ENCODE measurements around the gene ASB15. TPM values are rescaled to one million over a fixed set of nuclear protein-coding genes. Genes with fewer than 3 reads are reported as not detected.
A peak's percentile ranks its signal among the peaks of the same experiment; 100 is the strongest.
"Not testable (repeated sequence)": the region's sequence is repeated elsewhere in the genome, so short reads cannot be mapped to it uniquely, and the experiment has no call there.

The ASB15 gene
- not detected for total RNA-seq

DNA sequence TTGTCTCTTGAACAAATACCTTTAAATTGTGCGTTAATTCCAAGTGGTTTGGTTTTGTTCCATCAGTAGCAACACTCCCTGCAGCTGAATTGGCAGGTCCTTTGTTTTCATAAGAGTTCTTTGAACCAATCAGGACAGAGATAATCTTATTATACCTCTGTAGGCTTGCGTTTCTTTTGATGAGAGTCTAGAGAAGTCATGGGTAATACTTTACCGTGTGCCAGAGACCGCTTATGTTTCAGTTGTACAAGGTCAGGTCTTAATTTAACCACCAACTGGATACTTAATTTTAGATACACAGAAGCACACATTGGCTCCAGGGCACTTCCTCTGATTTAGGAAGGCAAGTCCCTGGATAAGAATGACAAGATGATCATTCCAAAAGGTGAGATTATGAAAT is at the start of gene ASB15:
Gene ASB15 (plus strand): TSS at position 292 of the 400 bp plus-strand sequence. CDS start 12,682 bp downstream, outside the sequence.
- H3K27ac Mint-ChIP-seq: no peak within 1 kb of the TSS
- H3K27me3 Mint-ChIP-seq: peaks cover 17% of the 10 kb centered on the region
- no peaks in the 10 kb centered on the region for H3K9me3 Mint-ChIP-seq
- no peak within 1 kb of the TSS for H3K4me3 Mint-ChIP-seq
- no peaks in the 10 kb centered on the region for H3K4me1 Mint-ChIP-seq
- no peak for ATAC-seq (replicated peaks)
- H3K36me3 Mint-ChIP-seq (ENCODE audit: low read depth): no peaks in the 10 kb centered on the region

DNA sequence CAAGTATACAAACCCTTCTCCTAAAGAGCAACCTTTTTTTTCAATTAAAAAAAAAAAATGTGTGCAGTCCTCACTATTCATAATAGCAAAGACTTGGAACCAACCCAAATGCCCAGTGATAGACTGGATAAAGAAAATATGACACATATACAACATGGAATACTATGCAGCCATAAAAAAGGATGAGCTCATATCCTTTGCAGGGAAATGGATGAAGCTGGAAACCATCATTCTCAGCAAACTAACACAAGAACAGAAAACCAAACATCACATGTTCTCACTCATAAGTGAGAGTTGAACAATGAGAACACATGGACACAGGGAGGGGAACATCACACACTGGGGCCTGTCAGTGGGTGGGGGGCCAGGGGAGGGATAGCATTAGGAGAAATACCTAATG is 49.5 kb upstream of the ASB15 start:
- H3K27me3 Mint-ChIP-seq; H3K27ac Mint-ChIP-seq; H3K9me3 Mint-ChIP-seq; H3K4me3 Mint-ChIP-seq; ATAC-seq (replicated peaks): not testable (repeated sequence)
- Mint-ChIP-seq H3K36me3 (ENCODE audit: low read depth) (peaks cover 61% of the 10 kb centered on the region), H3K4me1 (peaks cover 24% of the 10 kb centered on the region)

DNA sequence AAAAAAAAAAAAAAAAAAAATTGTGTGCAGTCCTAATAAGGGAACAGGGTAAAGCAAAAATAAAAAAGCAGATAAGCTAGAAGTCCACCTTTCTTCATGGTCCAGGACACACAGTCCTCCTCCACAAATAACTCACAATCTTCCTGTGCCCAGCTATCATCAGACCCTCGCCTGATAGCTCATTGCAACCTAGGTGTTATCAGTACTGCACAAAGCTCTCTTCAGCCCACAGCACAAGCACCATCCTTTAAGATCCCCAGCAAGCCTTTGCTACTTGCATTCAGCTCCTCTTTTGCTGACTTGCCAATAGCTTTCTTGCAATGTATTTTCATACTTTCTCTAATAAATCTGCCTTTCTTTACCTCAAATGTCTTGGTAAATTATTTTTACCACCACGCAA is 49.0 kb upstream of the ASB15 start:
- Mint-ChIP-seq H3K27ac (no peak overlapping the region), H3K36me3 (ENCODE audit: low read depth) (peaks cover 56% of the 10 kb centered on the region)

DNA sequence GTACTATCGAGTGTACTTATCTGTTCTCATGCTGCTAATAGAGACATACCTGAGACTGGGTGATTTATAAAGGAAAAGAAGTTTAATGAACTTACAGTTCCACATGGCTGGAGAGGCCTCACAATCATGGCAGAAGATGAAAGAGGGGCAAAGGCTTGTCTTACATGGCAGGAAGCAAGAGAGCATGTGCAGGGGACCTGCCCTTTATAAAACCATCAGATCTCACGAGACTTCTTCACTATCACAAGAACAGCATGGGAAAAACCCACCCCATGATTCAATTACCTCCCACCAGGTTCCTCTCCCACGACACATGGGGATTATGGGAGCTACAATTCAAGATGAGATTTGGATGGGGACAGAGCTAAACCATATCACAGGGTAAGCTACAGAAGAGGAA is 48.5 kb upstream of the ASB15 start:
- Mint-ChIP-seq H3K27ac (no peak overlapping the region), H3K4me3 (no peak overlapping the region), H3K9me3 (peaks cover under 1% of the 10 kb centered on the region), H3K36me3 (ENCODE audit: low read depth) (peaks cover 50% of the 10 kb centered on the region), H3K4me1 (peaks cover 17% of the 10 kb centered on the region), H3K27me3 (no peaks in the 10 kb centered on the region)
- no peak for ATAC-seq (replicated peaks)

More for the DNA sequence above, 49.0 kb upstream of the ASB15 start:
- no peak for ATAC-seq (replicated peaks)
- Mint-ChIP-seq H3K27me3 (no peaks in the 10 kb centered on the region), H3K4me3 (no peak overlapping the region), H3K4me1 (peaks cover 19% of the 10 kb centered on the region), H3K9me3 (no peaks in the 10 kb centered on the region)

DNA sequence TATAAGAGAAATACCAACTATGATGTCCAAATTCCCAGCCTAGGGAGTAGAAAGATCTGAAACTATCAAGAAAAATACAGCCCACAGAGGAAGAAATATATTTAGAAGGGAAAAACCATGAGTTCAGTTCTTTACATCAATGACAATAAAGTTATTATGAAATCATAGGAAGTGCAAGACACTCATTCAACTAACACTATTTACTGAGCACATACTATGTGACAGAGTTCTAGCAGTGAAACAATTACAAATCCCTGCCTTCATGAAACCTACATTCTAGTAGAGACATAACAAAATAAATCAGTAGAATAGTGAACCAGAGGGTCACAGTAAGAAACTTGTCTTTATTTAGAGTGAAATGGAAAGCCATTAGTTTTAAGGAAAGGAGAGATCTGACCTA is 46.1 kb upstream of the ASB15 start:
- Mint-ChIP-seq H3K9me3 (peaks cover 7% of the 10 kb centered on the region), H3K4me3 (no peak overlapping the region), H3K27ac (no peak overlapping the region), H3K4me1 (peaks cover 7% of the 10 kb centered on the region), H3K27me3 (no peaks in the 10 kb centered on the region), H3K36me3 (ENCODE audit: low read depth) (peaks cover 27% of the 10 kb centered on the region)
- no peak for ATAC-seq (replicated peaks)

DNA sequence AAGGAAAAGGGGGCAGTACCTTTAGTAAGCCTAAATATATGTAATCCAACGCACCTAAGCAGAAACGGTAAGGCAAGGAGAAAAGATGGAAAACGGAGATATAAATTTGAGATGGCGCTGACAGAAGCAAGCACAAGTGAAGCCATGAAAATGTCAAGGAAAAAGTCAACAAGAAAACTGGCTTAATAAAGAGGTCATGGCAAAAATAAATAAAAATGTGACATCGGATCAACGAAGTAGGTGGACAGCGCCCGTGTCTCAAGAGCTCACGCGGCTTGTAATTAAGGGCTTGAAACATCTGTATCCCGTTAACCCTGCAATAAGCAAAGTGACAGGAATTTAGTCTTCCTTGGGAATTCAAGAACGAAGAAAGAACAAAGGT is 44.6 kb upstream of the ASB15 start:
- H3K4me3 Mint-ChIP-seq: no peak overlapping the region
- peaks cover 7% of the 10 kb centered on the region for H3K4me1 Mint-ChIP-seq
- H3K9me3 Mint-ChIP-seq: peaks cover 7% of the 10 kb centered on the region

DNA sequence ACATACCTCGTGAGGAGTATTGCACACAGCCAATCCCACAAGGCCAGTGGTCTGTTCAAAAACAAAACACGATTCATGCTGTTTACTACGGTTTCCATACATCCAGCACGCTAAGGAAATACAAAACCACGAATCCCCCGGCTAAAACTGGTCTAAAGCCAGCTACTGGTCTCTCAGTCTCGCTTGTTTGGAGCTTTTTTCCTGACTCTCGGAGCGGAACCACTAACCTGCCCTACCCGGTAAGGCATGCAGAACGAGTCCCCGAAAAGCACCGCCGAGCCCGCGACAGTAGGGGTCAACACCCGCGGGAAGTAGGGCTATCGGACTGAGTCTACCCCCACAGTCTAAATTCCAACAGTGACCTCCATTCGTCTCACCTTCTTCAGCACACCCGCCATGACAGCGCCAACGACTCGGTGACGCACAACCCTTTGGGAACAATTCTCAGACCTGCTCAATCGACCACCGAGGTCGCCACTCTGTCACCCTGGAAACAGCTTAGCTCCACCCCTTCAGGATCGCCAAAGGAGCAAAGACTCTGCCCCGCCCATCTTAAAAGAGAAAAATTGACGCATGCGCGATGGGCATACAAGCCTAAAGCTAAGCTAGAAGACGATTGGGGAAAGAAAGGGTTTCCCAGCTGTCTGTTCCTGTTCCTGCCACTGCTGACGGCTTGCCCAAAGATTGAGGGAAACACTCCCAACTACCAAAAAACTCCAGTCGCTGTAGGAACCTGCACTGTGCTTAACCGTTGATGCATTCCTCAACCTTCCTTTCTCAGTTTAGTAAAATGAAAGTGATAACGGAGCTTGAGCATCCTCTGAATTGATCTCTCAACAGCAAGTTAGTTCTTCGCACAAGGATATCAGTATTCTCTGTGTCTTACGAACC is 44.0 kb upstream of the ASB15 start, which contains the start of gene NDUFA5:
Gene NDUFA5 (minus strand): TSS at position 421 of the 891 bp plus-strand sequence. CDS start 23 bp downstream, at position 398.
- peak; percentile 97 for ATAC-seq (replicated peaks)
- H3K4me1 Mint-ChIP-seq: peaks cover 7% of the 10 kb centered on the region
- peaks cover 7% of the 10 kb centered on the region for H3K9me3 Mint-ChIP-seq
- peaks cover 13% of the 10 kb centered on the region for H3K36me3 Mint-ChIP-seq (ENCODE audit: low read depth)
- no peak within 1 kb of the TSS for H3K27ac Mint-ChIP-seq
- no peak within 1 kb of the TSS for H3K4me3 Mint-ChIP-seq
- peaks cover 3% of the 10 kb centered on the region for H3K27me3 Mint-ChIP-seq

More for the DNA sequence above, 44.6 kb upstream of the ASB15 start:
- Mint-ChIP-seq H3K27me3 (peaks cover 3% of the 10 kb centered on the region), H3K36me3 (ENCODE audit: low read depth) (peaks cover 20% of the 10 kb centered on the region), H3K27ac (no peak overlapping the region)
- ATAC-seq (replicated peaks): no peak

DNA sequence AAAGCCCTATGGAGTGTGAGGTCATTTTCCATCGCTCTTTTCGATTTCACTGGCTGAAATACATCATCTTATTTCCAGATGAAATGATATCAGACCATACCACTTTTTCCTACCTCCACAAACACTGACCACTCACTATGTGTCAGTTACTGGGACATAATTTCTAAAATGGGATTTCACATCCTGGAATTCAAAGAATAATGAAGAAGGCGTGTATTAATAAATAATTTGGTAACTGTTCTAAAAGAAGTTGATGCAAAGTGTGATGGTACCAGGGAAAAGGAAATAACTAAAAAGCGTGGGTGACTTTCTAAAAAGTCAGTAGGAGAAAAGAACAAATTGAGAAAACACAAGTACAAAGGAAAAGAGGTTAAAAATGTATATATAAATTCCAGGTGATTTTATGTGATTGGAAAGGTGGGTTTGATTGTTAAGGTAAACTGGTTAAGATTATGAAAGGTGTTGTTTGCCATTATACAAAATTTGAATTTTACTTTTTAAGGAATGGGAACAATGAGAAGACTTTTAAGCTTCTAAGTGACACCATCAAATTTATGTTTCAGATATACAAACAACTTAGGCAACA is 43.2 kb upstream of the ASB15 start:
- Mint-ChIP-seq H3K27ac (no peak overlapping the region), H3K36me3 (ENCODE audit: low read depth) (peaks cover 6% of the 10 kb centered on the region), H3K27me3 (peaks cover 3% of the 10 kb centered on the region), H3K4me1 (no peaks in the 10 kb centered on the region), H3K9me3 (peaks cover 7% of the 10 kb centered on the region), H3K4me3 (no peak overlapping the region)
- no peak for ATAC-seq (replicated peaks)

DNA sequence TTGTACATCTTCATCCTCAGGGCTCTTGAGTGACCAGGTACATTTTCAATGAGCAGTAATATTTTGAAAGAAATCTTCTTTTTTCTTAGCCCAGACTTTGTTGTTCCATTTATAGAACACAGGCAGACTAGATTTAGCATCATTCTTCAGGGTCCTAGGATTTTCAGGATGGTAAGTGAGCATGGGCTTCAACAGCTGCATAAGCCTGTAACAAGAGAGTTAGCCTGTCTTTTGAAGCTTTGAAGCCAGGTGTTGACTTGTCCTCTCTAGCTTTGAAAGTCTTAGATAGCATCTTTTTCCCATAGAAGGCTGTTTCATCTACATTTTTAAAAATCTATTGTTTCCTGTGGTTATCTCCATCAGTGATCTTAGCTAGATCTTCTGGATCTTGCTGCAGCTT is 39.5 kb upstream of the ASB15 start:
- Mint-ChIP-seq H3K27ac (no peak overlapping the region), H3K36me3 (ENCODE audit: low read depth) (no peaks in the 10 kb centered on the region), H3K4me3 (no peak overlapping the region), H3K9me3 (peaks cover 7% of the 10 kb centered on the region), H3K4me1 (no peaks in the 10 kb centered on the region), H3K27me3 (peaks cover 3% of the 10 kb centered on the region)
- no peak for ATAC-seq (replicated peaks)

DNA sequence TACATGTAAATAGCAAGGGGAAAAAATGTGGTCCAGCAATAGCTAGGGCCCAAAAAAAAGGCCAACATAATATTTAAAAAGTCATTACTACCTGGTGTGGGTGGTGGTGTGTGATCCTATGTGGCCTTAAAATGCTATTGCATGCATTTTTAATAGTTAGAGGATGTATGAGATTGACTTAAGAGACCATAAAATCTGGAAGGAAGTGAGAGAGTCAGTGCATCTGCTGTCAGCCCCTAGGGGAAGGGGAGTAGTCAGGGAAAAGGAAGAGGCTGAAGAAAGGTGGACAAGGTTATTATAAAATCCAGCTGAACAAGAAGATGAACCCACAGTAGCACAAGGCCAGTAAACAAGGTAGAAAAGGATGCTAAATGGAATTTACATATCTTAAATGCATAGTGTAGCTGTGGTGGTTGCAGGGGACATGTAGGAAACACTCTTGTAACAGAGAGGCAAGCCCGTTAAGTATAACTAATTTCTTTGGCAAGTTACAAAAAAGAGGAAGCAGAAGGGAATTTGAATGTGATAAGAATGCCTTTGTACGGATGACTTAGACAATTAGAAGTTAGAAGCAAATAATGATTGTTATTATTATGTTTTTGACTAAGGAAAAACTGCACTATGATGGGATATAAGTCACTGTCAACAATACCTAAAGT is 32.1 kb upstream of the ASB15 start:
- Mint-ChIP-seq H3K9me3 (no peaks in the 10 kb centered on the region), H3K27me3 (no peaks in the 10 kb centered on the region), H3K36me3 (ENCODE audit: low read depth) (no peaks in the 10 kb centered on the region), H3K4me3 (no peak overlapping the region), H3K4me1 (no peaks in the 10 kb centered on the region), H3K27ac (no peak overlapping the region)
- no peak for ATAC-seq (replicated peaks)

DNA sequence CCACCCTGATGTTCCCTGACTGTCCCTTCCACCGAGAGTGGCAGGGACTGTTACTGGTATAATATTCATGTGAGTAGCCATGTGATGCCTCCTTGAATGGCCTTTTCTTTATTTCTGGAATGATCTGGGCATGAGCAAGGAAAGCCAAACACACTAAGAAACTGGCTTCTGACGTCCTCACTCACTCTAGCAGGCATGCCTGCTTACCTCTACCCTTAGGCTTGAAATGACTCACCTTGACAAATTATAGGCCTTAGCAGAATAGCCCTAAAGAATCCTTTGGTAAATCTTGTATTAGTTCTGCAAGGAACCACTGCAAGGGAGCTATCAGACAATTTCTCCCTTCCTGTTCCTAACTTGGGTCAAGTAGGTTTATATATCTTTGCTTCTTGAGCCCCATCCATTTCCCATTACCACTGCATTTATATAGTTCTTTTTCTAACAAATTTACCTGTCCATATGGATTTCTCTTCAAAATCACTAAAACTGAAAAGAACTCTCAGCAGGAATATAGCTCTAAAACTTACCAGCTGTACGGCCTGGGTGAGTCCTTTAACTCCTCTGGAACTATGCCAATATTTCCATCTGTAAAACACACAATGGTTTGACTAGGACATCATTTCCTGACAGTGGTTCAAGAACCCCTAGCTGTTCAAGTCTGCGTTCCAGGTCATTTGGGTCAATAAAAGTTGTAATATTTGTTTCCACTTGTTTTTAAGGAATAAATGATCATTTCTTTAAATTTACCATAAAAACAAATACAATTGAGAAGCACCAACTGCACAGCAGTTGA is 31.0 kb upstream of the ASB15 start:
- no peak overlapping the region for H3K27ac Mint-ChIP-seq
- H3K27me3 Mint-ChIP-seq: no peaks in the 10 kb centered on the region
- ATAC-seq (replicated peaks): no peak
- H3K9me3 Mint-ChIP-seq: no peaks in the 10 kb centered on the region
- no peaks in the 10 kb centered on the region for H3K36me3 Mint-ChIP-seq (ENCODE audit: low read depth)
- no peaks in the 10 kb centered on the region for H3K4me1 Mint-ChIP-seq
- H3K4me3 Mint-ChIP-seq: no peak overlapping the region

DNA sequence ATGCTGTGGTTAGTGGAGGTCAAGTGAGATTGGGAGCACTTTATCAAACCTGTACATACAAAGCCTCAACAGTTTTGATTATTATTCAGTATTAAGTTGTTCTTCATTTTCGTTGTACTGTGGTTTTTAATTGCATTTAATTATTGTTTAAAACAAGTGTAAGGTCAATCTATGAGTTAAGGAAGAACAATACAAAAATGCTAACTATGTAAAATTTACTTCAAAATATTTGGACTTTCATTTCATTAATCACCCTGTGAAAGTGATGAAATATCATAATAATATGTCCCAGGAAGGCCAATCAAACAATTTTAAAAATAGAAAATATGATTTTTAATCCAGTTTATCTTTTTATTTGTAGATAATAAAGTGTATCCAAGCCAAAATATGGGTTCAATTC is 30.4 kb upstream of the ASB15 start:
- Mint-ChIP-seq H3K27me3 (no peaks in the 10 kb centered on the region), H3K36me3 (ENCODE audit: low read depth) (no peaks in the 10 kb centered on the region), H3K4me1 (no peaks in the 10 kb centered on the region), H3K27ac (no peak overlapping the region), H3K9me3 (no peaks in the 10 kb centered on the region), H3K4me3 (no peak overlapping the region)
- no peak for ATAC-seq (replicated peaks)

DNA sequence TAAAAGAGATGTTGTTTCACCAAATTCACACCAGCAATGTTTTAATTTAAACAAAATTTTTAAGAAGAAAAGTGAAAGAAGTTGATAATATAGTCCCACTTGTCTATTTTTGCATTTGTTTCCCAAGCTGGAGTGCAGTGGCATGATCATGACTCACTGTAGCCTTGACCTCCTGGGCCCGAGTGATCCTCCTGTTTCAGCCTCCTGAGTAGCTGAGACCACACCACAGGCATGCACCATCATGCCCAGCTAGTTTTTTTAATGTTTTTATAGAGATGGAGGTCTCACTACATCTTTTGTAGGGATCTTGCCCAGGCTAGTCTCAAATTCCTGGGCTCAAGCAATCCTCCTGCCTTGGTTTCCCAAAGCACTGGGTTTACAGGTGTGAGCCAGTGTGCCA is 29.9 kb upstream of the ASB15 start:
- Mint-ChIP-seq H3K36me3 (ENCODE audit: low read depth) (no peaks in the 10 kb centered on the region), H3K4me3 (no peak overlapping the region), H3K27ac (no peak overlapping the region), H3K27me3 (no peaks in the 10 kb centered on the region), H3K9me3 (no peaks in the 10 kb centered on the region), H3K4me1 (no peaks in the 10 kb centered on the region)
- ATAC-seq (replicated peaks): no peak

DNA sequence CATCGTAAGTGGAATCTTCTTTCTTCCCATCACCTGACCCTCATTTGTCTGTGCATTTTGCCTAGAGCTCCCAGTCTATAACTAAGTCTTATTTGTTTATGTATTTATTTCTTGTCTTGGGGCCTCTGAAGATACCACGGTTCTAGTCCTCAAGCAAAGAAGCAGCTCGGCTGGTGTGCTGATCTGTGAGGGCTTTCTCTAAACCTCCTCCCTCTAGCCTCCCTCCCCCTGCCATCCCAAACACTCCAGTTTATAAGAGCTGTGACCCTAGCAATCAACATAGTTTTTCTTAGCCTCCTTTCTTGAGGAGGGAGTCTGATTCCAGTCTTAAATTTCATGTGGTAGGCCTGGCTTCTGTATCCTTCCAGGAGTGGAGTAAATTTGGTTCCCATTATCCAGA is 28.3 kb upstream of the ASB15 start:
- H3K27me3 Mint-ChIP-seq: peaks cover 3% of the 10 kb centered on the region

More for the DNA sequence above, 28.3 kb upstream of the ASB15 start:
- ATAC-seq (replicated peaks): no peak
- H3K27ac Mint-ChIP-seq: no peak overlapping the region
- no peaks in the 10 kb centered on the region for H3K36me3 Mint-ChIP-seq (ENCODE audit: low read depth)
- H3K4me3 Mint-ChIP-seq: no peak overlapping the region
- no peaks in the 10 kb centered on the region for H3K9me3 Mint-ChIP-seq
- no peaks in the 10 kb centered on the region for H3K4me1 Mint-ChIP-seq

Measured in activated T-helper 17 cell treated with anti-CD3 and anti-CD28 coated beads, Interleukin-2, amount 50 U/mL, for 72 hours (primary cell).